Astrocyte of the spinal cord (primary cell): ENCODE measurements around the gene KLHL30.
A peak's percentile ranks its signal among the peaks of the same experiment; 100 is the strongest.

ENCODE experiments used
- DNase-seq: peaks from one replicate; pipeline ENCODE4 v3.0.0; 2011; ENCODE audit warnings: low read depth, low spot score
- H3K4me3 ChIP-seq: 2 replicates; pipeline ENCODE4 v1.5.1; 2011; ENCODE audit warnings: low read depth, mild to moderate bottlenecking, low read length, moderate library complexity
- CTCF ChIP-seq: IDR thresholded peaks from 2 replicates; pipeline ENCODE4 v1.5.1; 2012; ENCODE audit warnings: low read depth, mild to moderate bottlenecking, low read length, inconsistent platforms
- in situ Hi-C: cut with HindIII; loops from 2 replicates; pipeline ENCODE4 v1.10.0; 2017; ENCODE audit warnings: low sequenced_read_pairs

Gene KLHL30

GRCh38 chr2:238174701-238175100 is 36.2 kb downstream of the KLHL30 start:
- TF ChIP-seq CTCF, result no peak
- no peak for DNase-seq
- in situ Hi-C loops, result no loop called here
- H3K4me3 ChIP-seq, result no peak overlapping the region

GRCh38 chr2:238176613-238177012 is 38.1 kb downstream of the KLHL30 start:
- DNase-seq, result no peak

GRCh38 chr2:238180554-238180953 is 42.1 kb downstream of the KLHL30 start:
- H3K4me3 ChIP-seq, result no peak overlapping the region
- in situ Hi-C loops, result no loop called here
- no peak for TF ChIP-seq CTCF
- DNase-seq, result no peak

More at GRCh38 chr2:238176613-238177012, 38.1 kb downstream of the KLHL30 start:
- in situ Hi-C loops, result no loop called here
- H3K4me3 ChIP-seq, result no peak overlapping the region
- TF ChIP-seq CTCF, result no peak

GRCh38 chr2:238182362-238182761 is 43.9 kb downstream of the KLHL30 start:
- TF ChIP-seq CTCF, result no peak
- DNase-seq, result no peak
- in situ Hi-C loops, result no loop called here
- H3K4me3 ChIP-seq, result no peak overlapping the region

GRCh38 chr2:238183821-238184220 is 45.4 kb downstream of the KLHL30 start:
- DNase-seq, result peak; percentile 62
- H3K4me3 ChIP-seq, result no peak overlapping the region
- in situ Hi-C loops, result no loop called here
- no peak for TF ChIP-seq CTCF

- H3K4me3 ChIP-seq, result no peak overlapping the region
- TF ChIP-seq CTCF, result no peak
- DNase-seq, result no peak
- in situ Hi-C loops, result no loop called here
These were observed 49.4 kb downstream of the KLHL30 start for GRCh38 chr2:238187618-238188548.
